H1 (cell line): ENCODE measurements around the gene GJA10. TPM values are rescaled to one million over a fixed set of nuclear protein-coding genes. Genes with fewer than 3 reads are reported as not detected.

ENCODE experiments used
- BRCA1 ChIP-seq: IDR thresholded peaks from 2 replicates; pipeline ENCODE4 v1.6.1; 2012; ENCODE audit warnings: low read depth, low read length, improper control_type of control experiment
- NRF1 ChIP-seq: IDR thresholded peaks from 2 replicates; pipeline ENCODE4 v1.6.1; 2011; ENCODE audit warnings: mild to moderate bottlenecking, low read depth, low read length, improper control_type of control experiment
- RAD21 ChIP-seq, 2 experiments: IDR thresholded peaks in 1 of 2; conservative IDR thresholded peaks in 1 of 2; 2 replicates each; pipeline ENCODE4 v1.6.1; 2011; ENCODE audit warnings: low read depth in 2 of 2, low read length in 2 of 2, improper control_type of control experiment in 1 of 2, inconsistent platforms in 1 of 2, mild to moderate bottlenecking in 1 of 2, moderate library complexity in 1 of 2
- RFX5 ChIP-seq: IDR thresholded peaks from 2 replicates; pipeline ENCODE4 v1.6.1; 2011; ENCODE audit warnings: low read depth, low read length, improper control_type of control experiment, borderline replicate concordance
- RXRA ChIP-seq: IDR thresholded peaks from 2 replicates; pipeline ENCODE4 v1.6.1; 2011; ENCODE audit warnings: low read depth, mild to moderate bottlenecking, low read length, moderate library complexity; ENCODE audit not compliant: insufficient read depth
- TAF7 ChIP-seq: optimal IDR thresholded peaks from 2 replicates; pipeline ENCODE3; 2011; ENCODE audit warnings: low read depth, mild to moderate bottlenecking, inconsistent platforms, low read length, moderate library complexity, borderline replicate concordance
- polyA plus RNA-seq, 7 experiments: library from polyadenylated mRNA; depleted of rRNA in 3 of 7; stranded (reverse) in 5 of 7; unstranded in 2 of 7; fragments of >200 nt in 5 of 7; fragments of 200-250 nt in 2 of 7; gene quantifications; 1 replicate in 5 of 7; 2 replicates in 1 of 7; 4 replicates in 1 of 7; pipeline versions ENCODE4 v1.2.1 to v1.2.3, GENCODE V29; 2011 to 2013; ENCODE audit warnings: missing spikeins in 2 of 7, mixed read lengths in 2 of 7
- total RNA-seq: library from RNA; stranded (reverse); fragmentation: NEBNext Ultra II Directional; extraction: Animal tissue kit (Norgen Biotek cat#: 25700); gene quantifications from 2 replicates; pipeline ENCODE4 v1.2.1, GENCODE V29; 2021

Gene GJA10
- total and polyA plus RNA-seq, 2 of the 8 experiments (the other 6 are each of a cell fraction or from before 2014, with no cell fraction given), result 0.21 TPM; not detected in 1

- no peak for TF ChIP-seq RXRA
- TF ChIP-seq NRF1, result no peak
- TF ChIP-seq RAD21 (IDR thresholded peaks at IDR 0.05 in 1 of 2, conservative IDR thresholded peaks at IDR 0.05 in 1 of 2; ENCODE audit: low read depth in 2 of 2, low read length in 2 of 2), result no peak
- no peak for TF ChIP-seq TAF7
- no peak for TF ChIP-seq RFX5
- TF ChIP-seq BRCA1, result no peak
- TF ChIP-seq, all 59 proteins: peak for 0
Observed at GRCh38 chr6:89925826-89926225, 31.6 kb downstream of the GJA10 start (continued).
